ENCODE results near the gene INPP4B. TPM values are rescaled to one million over a fixed set of nuclear protein-coding genes. Genes with fewer than 3 reads are reported as not detected.

The INPP4B gene
- total and polyA plus RNA-seq, 2 donors from 2014 or later = 2.6 to 18.9 TPM

GRCh38 chr4:142423861-142424260, 422.2 kb downstream of the INPP4B start:
- Histone ChIP-seq H3K9ac (ENCODE audit: low read length in 3 of 3) (no peak overlapping the region), H3K27ac (ENCODE audit: low read depth in 2 of 2, low read length in 2 of 2) (no peak overlapping the region), H3K9me3 (ENCODE audit: control insufficient read depth in 2 of 3, insufficient read depth in 1 of 3, low read length in 3 of 3) (no peaks in the 10 kb centered on the region), H3K4me1 (ENCODE audit: control insufficient read depth in 2 of 3, insufficient read depth in 2 of 3, low read depth in 1 of 3, low read length in 3 of 3) (no peaks in the 10 kb centered on the region), H3K36me3 (ENCODE audit: control insufficient read depth in 2 of 3, insufficient read depth in 3 of 3, low read length in 3 of 3) (no peaks in the 10 kb centered on the region), H3K27me3 (ENCODE audit: control insufficient read depth, insufficient read depth, low read length) (no peaks in the 10 kb centered on the region), H3K4me3 (ENCODE audit: low read length in 3 of 3) (no peak overlapping the region)
- intact Hi-C loops (cut with DNase I) = no loop called here
- FAIRE-seq (no peak), DNase-seq (peak in 1 of 5 donors; percentile 67)
- no peak for TF ChIP-seq CTCF (IDR thresholded peaks at IDR 0.05; ENCODE audit: borderline replicate concordance, extremely low read depth, insufficient read depth)

GRCh38 chr4:142420311-142421095, 425.6 kb downstream of the INPP4B start:
- Histone ChIP-seq H3K36me3 (ENCODE audit: control insufficient read depth in 2 of 3, insufficient read depth in 3 of 3, low read length in 3 of 3) (no peaks in the 10 kb centered on the region), H3K27me3 (ENCODE audit: control insufficient read depth, insufficient read depth, low read length) (no peaks in the 10 kb centered on the region), H3K4me1 (ENCODE audit: control insufficient read depth in 2 of 3, insufficient read depth in 2 of 3, low read depth in 1 of 3, low read length in 3 of 3) (no peaks in the 10 kb centered on the region), H3K27ac (ENCODE audit: low read depth in 2 of 2, low read length in 2 of 2) (no peak overlapping the region), H3K4me3 (ENCODE audit: low read length in 3 of 3) (no peak overlapping the region), H3K9ac (ENCODE audit: low read length in 3 of 3) (no peak overlapping the region), H3K9me3 (ENCODE audit: control insufficient read depth in 2 of 3, insufficient read depth in 1 of 3, low read length in 3 of 3) (no peaks in the 10 kb centered on the region)
- FAIRE-seq = no peak
- TF ChIP-seq CTCF (IDR thresholded peaks at IDR 0.05; ENCODE audit: borderline replicate concordance, extremely low read depth, insufficient read depth) = no peak
- intact Hi-C loops (cut with DNase I) = no loop called here
- DNase-seq = no peak

GRCh38 chr4:142419712-142420111, 426.4 kb downstream of the INPP4B start:
- H3K4me1 ChIP-seq (ENCODE audit: control insufficient read depth in 2 of 3, insufficient read depth in 2 of 3, low read depth in 1 of 3, low read length in 3 of 3) = no peaks in the 10 kb centered on the region
- H3K4me3 ChIP-seq (ENCODE audit: low read length in 3 of 3) = no peak overlapping the region
- DNase-seq (no peak), FAIRE-seq (no peak)
- intact Hi-C loops (cut with DNase I) = no loop called here
- H3K36me3 ChIP-seq (ENCODE audit: control insufficient read depth in 2 of 3, insufficient read depth in 3 of 3, low read length in 3 of 3) = no peaks in the 10 kb centered on the region
- no peaks in the 10 kb centered on the region for H3K27me3 ChIP-seq (ENCODE audit: control insufficient read depth, insufficient read depth, low read length)
- H3K9ac ChIP-seq (ENCODE audit: low read length in 3 of 3) = no peak overlapping the region
- H3K27ac ChIP-seq (ENCODE audit: low read depth in 2 of 2, low read length in 2 of 2) = no peak overlapping the region
- no peak for TF ChIP-seq CTCF (IDR thresholded peaks at IDR 0.05; ENCODE audit: borderline replicate concordance, extremely low read depth, insufficient read depth)
- H3K9me3 ChIP-seq (ENCODE audit: control insufficient read depth in 2 of 3, insufficient read depth in 1 of 3, low read length in 3 of 3) = no peaks in the 10 kb centered on the region
